HEK293T (cell line): Measurements from ENCODE around the gene YBX3.

Experiments
- CTCF ChIA-PET: fragments of 350-600 bp; formaldehyde crosslinking; extraction: SDS; loops from one replicate; lab custom pipeline; 2021; ENCODE audit warnings: antibody characterized with exemption, inconsistent platforms; lab: Yijun Ruan, JAX
- POLR2A ChIA-PET: fragments of 350-600 bp; formaldehyde crosslinking; extraction: SDS; loops from one replicate; lab custom pipeline; 2020; ENCODE audit warnings: antibody characterized with exemption, inconsistent platforms; lab: Yijun Ruan, JAX
- DNase-seq: peaks from one replicate; pipeline ENCODE4 v3.0.0; 2012; ENCODE audit warnings: mixed read lengths; ENCODE audit errors: extremely low spot score
- ARNT ChIP-seq: fragments of 450-650 bp; IDR thresholded peaks from 2 replicates; pipeline ENCODE4 v1.6.1; 2017; ENCODE audit warnings: mild to moderate bottlenecking
- BHLHE40 ChIP-seq: fragments of 450-650 bp; IDR thresholded peaks from 2 replicates; pipeline ENCODE4 v1.6.1; 2016; ENCODE audit warnings: mild to moderate bottlenecking, moderate library complexity, borderline replicate concordance
- CTBP1 ChIP-seq: fragments of 450-650 bp; IDR thresholded peaks from 2 replicates; pipeline ENCODE4 v1.6.1; 2016; ENCODE audit warnings: borderline replicate concordance
- ELF4 ChIP-seq: fragments of 450-650 bp; IDR thresholded peaks from 2 replicates; pipeline ENCODE4 v1.6.1; 2017; ENCODE audit warnings: antibody characterized with exemption
- FOXA1 ChIP-seq: fragments of 450-650 bp; IDR thresholded peaks from 2 replicates; pipeline ENCODE4 v1.6.1; 2016; ENCODE audit warnings: mild to moderate bottlenecking
- FOXK2 ChIP-seq: fragments of 450-650 bp; IDR thresholded peaks from 2 replicates; pipeline ENCODE4 v1.6.1; 2016; ENCODE audit warnings: mild to moderate bottlenecking
- FOXM1 ChIP-seq: fragments of 450-650 bp; IDR thresholded peaks from 2 replicates; pipeline ENCODE4 v1.6.1; 2017; ENCODE audit warnings: mild to moderate bottlenecking, borderline replicate concordance
- HDGF ChIP-seq: fragments of 450-650 bp; IDR thresholded peaks from 2 replicates; pipeline ENCODE4 v1.6.1; 2017; ENCODE audit warnings: antibody characterized with exemption, borderline replicate concordance
- L3MBTL2 ChIP-seq: fragments of 450-650 bp; conservative IDR thresholded peaks from 2 replicates; pipeline ENCODE4 v1.6.1; 2016; ENCODE audit warnings: mild to moderate bottlenecking
- LEF1 ChIP-seq: fragments of 450-650 bp; IDR thresholded peaks from 2 replicates; pipeline ENCODE4 v1.6.1; 2017; ENCODE audit warnings: mild to moderate bottlenecking, borderline replicate concordance
- NFRKB ChIP-seq: fragments of 450-650 bp; IDR thresholded peaks from 2 replicates; pipeline ENCODE4 v1.6.1; 2016; ENCODE audit warnings: mild to moderate bottlenecking, moderate library complexity
- PKNOX1 ChIP-seq: fragments of 450-650 bp; IDR thresholded peaks from 2 replicates; pipeline ENCODE4 v1.6.1; 2016
- SP1 ChIP-seq: fragments of 450-650 bp; IDR thresholded peaks from 2 replicates; pipeline ENCODE4 v1.6.1; 2017
- SUZ12 ChIP-seq: fragments of 450-650 bp; IDR thresholded peaks from 2 replicates; pipeline ENCODE4 v1.6.1; 2016; ENCODE audit warnings: mild to moderate bottlenecking
- TARDBP ChIP-seq: fragments of 450-650 bp; IDR thresholded peaks from 2 replicates; pipeline ENCODE4 v1.6.1; 2016
- ZNF384 ChIP-seq: fragments of 450-650 bp; IDR thresholded peaks from 2 replicates; pipeline ENCODE4 v1.6.1; 2016

YBX3 gene

GRCh38 chr12:10669533-10669932 lies 53.6 kb downstream of the YBX3 start:
- TF ChIP-seq TARDBP, result no peak
- TF ChIP-seq L3MBTL2, result no peak
- no peak for DNase-seq
- ChIA-PET POLR2A (interaction anchor here (1.0 kb wide), 1 partner anchor 56 kb away, joined by 3 read pairs; the partner anchor contains the start of gene MAGOHB), CTCF (no interaction called here)

GRCh38 chr12:10668526-10668925 lies 54.6 kb downstream of the YBX3 start:
- ChIA-PET POLR2A (interaction anchor here (0.9 kb wide), 1 partner anchor 55 kb away, joined by 3 read pairs; no protein-coding TSS in a partner anchor), CTCF (no interaction called here)
- TF ChIP-seq LEF1, result no peak
- no peak for TF ChIP-seq SP1
- no peak for TF ChIP-seq L3MBTL2
- TF ChIP-seq HDGF, result no peak
- TF ChIP-seq ELF4, result no peak
- no peak for DNase-seq

- TF ChIP-seq SUZ12, result no peak
- TF ChIP-seq TARDBP, result no peak
- no peak for TF ChIP-seq FOXM1
- no peak for TF ChIP-seq PKNOX1
- no peak for TF ChIP-seq FOXK2
- no peak for TF ChIP-seq L3MBTL2
- no peak for TF ChIP-seq BHLHE40
- no peak for TF ChIP-seq SP1
- ChIA-PET POLR2A (no interaction called here), CTCF (interaction anchor here (0.7 kb wide), 1 partner anchor 83 kb away, joined by 3 read pairs; no protein-coding TSS in a partner anchor)
- DNase-seq, result no peak
These were observed 55.5 kb downstream of the YBX3 start for GRCh38 chr12:10667581-10667980.

- TF ChIP-seq HDGF (no peak), CTBP1 (no peak), FOXA1 (no peak), SP1 (no peak), SUZ12 (no peak), NFRKB (no peak), BHLHE40 (no peak), ARNT (no peak), ZNF384 (no peak), PKNOX1 (no peak), TARDBP (no peak), L3MBTL2 (no peak), ELF4 (no peak), FOXM1 (no peak), FOXK2 (no peak), LEF1 (no peak)
- ChIA-PET CTCF (no interaction called here), POLR2A (no interaction called here)
- DNase-seq, result no peak
These were observed 58.6 kb downstream of the YBX3 start for GRCh38 chr12:10664499-10664898.

GRCh38 chr12:10663869-10664268 lies 59.3 kb downstream of the YBX3 start:
- DNase-seq, result no peak
- TF ChIP-seq SP1, result no peak
- no peak for TF ChIP-seq FOXM1
- no peak for TF ChIP-seq HDGF
- TF ChIP-seq BHLHE40, result no peak
- no peak for TF ChIP-seq FOXA1
- TF ChIP-seq L3MBTL2, result no peak
- no peak for TF ChIP-seq LEF1
- TF ChIP-seq ZNF384, result no peak
- no peak for TF ChIP-seq NFRKB
- no peak for TF ChIP-seq FOXK2
- no peak for TF ChIP-seq ELF4
- TF ChIP-seq TARDBP, result no peak
- no peak for TF ChIP-seq PKNOX1
- TF ChIP-seq SUZ12, result no peak
- no peak for TF ChIP-seq CTBP1
- TF ChIP-seq ARNT, result no peak
- ChIA-PET CTCF (no interaction called here), POLR2A (no interaction called here)

GRCh38 chr12:10661338-10661737 lies 61.8 kb downstream of the YBX3 start:
- ChIA-PET POLR2A (no interaction called here), CTCF (no interaction called here)
- TF ChIP-seq HDGF, result no peak
- TF ChIP-seq FOXA1, result no peak
- TF ChIP-seq PKNOX1, result no peak
- TF ChIP-seq SUZ12, result no peak
- TF ChIP-seq BHLHE40, result no peak
- no peak for TF ChIP-seq LEF1
- no peak for TF ChIP-seq L3MBTL2
- no peak for TF ChIP-seq FOXM1
- no peak for TF ChIP-seq ZNF384
- TF ChIP-seq NFRKB, result no peak
- TF ChIP-seq ARNT, result no peak
- TF ChIP-seq TARDBP, result no peak
- DNase-seq, result no peak
